ENCODE measurements around the gene EPHB2.

GRCh38 chr1:22969304-22969709 lies 258.7 kb downstream of the EPHB2 start:
- TF ChIP-seq CTCF (tag by site-specific recombination; IDR thresholded peaks at IDR 0.05): no peak
- TF ChIP-seq ZNF202 (tag by site-specific recombination; IDR thresholded peaks at IDR 0.05; ENCODE audit: borderline replicate concordance): no peak
- no peak for TF ChIP-seq ZNF610 (tag by site-specific recombination; IDR thresholded peaks at IDR 0.05; ENCODE audit: borderline replicate concordance)
- no peak for TF ChIP-seq ATF2 (tag by site-specific recombination; IDR thresholded peaks at IDR 0.05; ENCODE audit: low read depth)
- TF ChIP-seq ZNF785 (tag by site-specific recombination; IDR thresholded peaks at IDR 0.05): no peak
- TF ChIP-seq ZBTB26 (tag by site-specific recombination; optimal IDR thresholded peaks at IDR 0.05): no peak

Measured in HEK293 (cell line).